Ascending aorta (tissue), 2 donors: ENCODE measurements around the gene RPN2. TPM values are rescaled to one million over a fixed set of nuclear protein-coding genes. Genes with fewer than 3 reads are reported as not detected.

Experiments used
- DNase-seq, 2 donors: peaks; one replicate each; pipeline ENCODE4 v3.0.0-alpha.2; 2019; ENCODE audit warnings: low spot score in 2 of 2
- H3K27ac ChIP-seq, 2 donors: fragments of 200-600 bp; sonication (generic); one replicate each; pipeline ENCODE4 v1.5.1; 2016 to 2017; ENCODE audit warnings: mild to moderate bottlenecking in 1 of 2
- H3K27me3 ChIP-seq: fragments of 200-600 bp; sonication (generic); one replicate; pipeline ENCODE4 v1.5.1; 2017
- H3K36me3 ChIP-seq, 2 donors: fragments of 200-600 bp; sonication (generic); one replicate each; pipeline ENCODE4 v1.5.1; 2016
- H3K4me1 ChIP-seq, 2 donors: fragments of 200-600 bp; sonication (generic); one replicate each; pipeline ENCODE4 v1.5.1; 2016 to 2017; ENCODE audit warnings: mild to moderate bottlenecking in 1 of 2
- H3K4me3 ChIP-seq, 2 donors: fragments of 200-600 bp; sonication (generic); one replicate each; pipeline ENCODE4 v1.5.1; 2016 to 2017; ENCODE audit warnings: mild to moderate bottlenecking in 1 of 2
- H3K9me3 ChIP-seq, 2 donors: fragments of 200-600 bp; sonication (generic); one replicate each; pipeline ENCODE4 v1.5.1; 2016
- CTCF ChIP-seq, 3 experiments: fragments of 200-600 bp in 2 of 3; fragments of 450-650 bp in 1 of 3; sonication (generic) in 2 of 3; IDR thresholded peaks; one replicate each; pipeline ENCODE4 v1.5.1; 2016 to 2019; ENCODE audit warnings: antibody characterized with exemption in 3 of 3, mild to moderate bottlenecking in 1 of 3, moderate library complexity in 1 of 3
- intact Hi-C: fragments of 100-400 bp; cut with DNase I; formaldehyde crosslinking; loops from one replicate; pipeline ENCODE4 v1.15.1; 2023
- total RNA-seq: library from RNA; depleted of rRNA; stranded (reverse); fragments of >200 nt; gene quantifications from one replicate; pipeline ENCODE4 v1.1.0, GENCODE V29; 2016

The RPN2 gene
- total RNA-seq, 1 donor from 2014 or later = 114 TPM

GRCh38 chr20:37231947-37232630 is 53.0 kb downstream of the RPN2 start:
- H3K36me3 ChIP-seq = peaks cover 75 to 89% of the 10 kb centered on the region in 2 donors
- intact Hi-C loops = no loop called here
- DNase-seq = no peak
- no peak overlapping the region for H3K4me3 ChIP-seq
- H3K9me3 ChIP-seq = no peaks in the 10 kb centered on the region
- no peak for TF ChIP-seq CTCF (IDR thresholded peaks at IDR 0.05)
- peaks cover 6 to 19% of the 10 kb centered on the region in 2 donors for H3K4me1 ChIP-seq
- no peaks in the 10 kb centered on the region for H3K27me3 ChIP-seq
- H3K27ac ChIP-seq = no peak overlapping the region

DNA sequence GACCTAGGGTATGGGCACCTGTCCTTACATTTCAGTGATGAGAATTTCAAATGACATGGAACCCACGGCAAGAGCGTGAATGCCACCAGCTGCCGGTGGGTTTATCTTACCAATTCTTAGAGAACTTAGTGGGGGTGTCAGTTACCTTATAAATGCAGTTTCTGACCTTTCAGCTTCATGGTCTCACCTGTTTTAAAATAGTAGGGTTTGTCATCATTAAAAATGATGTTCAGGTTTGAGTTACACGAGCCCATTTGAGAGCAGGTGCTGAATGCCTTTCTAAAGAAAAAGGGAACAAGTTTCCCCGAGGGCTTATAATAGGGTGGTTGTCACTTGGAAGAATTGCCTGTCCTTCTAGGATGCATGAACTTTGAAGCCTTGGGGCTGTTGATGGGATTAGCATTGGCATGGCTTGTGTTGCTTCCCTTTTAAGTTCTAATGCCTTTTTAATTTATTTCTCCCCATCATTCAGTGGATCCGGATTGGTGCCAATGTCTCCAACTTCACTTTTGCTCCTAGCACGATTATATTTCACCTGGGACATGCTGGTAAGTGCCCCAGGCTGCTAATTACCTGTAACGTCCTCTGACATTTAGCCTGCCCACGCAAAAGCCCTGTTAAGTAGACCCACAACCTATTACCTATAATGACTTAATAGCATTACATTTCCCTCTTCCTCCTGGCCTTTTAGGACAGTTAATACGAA is 54.6 kb downstream of the RPN2 start:
- H3K4me1 ChIP-seq = peaks cover 0 to 3% of the 10 kb centered on the region in 2 donors
- H3K27ac ChIP-seq = no peak overlapping the region
- H3K9me3 ChIP-seq = no peaks in the 10 kb centered on the region
- no peak overlapping the region for H3K4me3 ChIP-seq
- no peaks in the 10 kb centered on the region for H3K27me3 ChIP-seq
- intact Hi-C loops = no loop called here
- DNase-seq = peak in 1 of 2 donors; percentile 12
- H3K36me3 ChIP-seq = peaks cover 86 to 98% of the 10 kb centered on the region in 2 donors
- no peak for TF ChIP-seq CTCF (IDR thresholded peaks at IDR 0.05)

DNA sequence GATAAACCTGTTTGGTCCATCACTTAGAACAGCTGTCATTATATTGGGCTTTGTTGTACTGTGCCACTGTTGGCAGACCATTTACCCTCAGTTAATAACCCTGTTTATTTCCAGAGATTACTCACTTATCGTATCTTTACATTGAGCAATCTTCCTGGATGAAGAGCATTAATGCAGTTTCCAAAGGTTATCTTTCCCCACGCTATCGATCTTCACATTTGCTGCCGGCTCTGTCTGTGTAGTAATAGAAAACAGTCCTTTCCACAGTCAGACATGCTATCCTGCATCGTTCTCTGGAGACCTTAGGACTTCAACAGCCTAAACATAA is 55.1 kb downstream of the RPN2 start:
- no peaks in the 10 kb centered on the region for H3K9me3 ChIP-seq
- intact Hi-C loops = no loop called here
- TF ChIP-seq CTCF (IDR thresholded peaks at IDR 0.05) = no peak
- no peak overlapping the region for H3K27ac ChIP-seq
- no peak overlapping the region for H3K4me3 ChIP-seq
- DNase-seq = no peak
- H3K27me3 ChIP-seq = no peaks in the 10 kb centered on the region
- H3K36me3 ChIP-seq = peaks cover 84 to 96% of the 10 kb centered on the region in 2 donors
- peaks cover 0 to 1% of the 10 kb centered on the region in 2 donors for H3K4me1 ChIP-seq

DNA sequence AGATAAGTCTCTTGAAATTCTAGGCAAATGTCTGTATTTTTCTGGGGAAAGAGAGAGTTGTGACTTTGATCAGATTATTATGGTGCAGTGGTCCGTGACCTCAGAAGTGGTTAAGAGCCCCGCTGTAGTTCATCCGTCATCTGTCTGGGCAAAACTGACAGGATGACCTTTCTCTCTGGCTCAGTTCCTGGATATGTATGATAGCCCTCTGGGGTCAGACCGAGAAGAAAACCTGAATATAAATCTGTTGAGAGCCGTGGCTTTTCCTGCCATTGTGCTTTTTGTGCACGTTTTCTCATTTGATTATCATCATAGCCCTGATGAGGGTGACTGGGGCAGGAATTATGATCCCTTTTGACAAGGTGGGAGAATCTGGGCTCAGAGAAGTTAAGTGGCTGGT is 55.9 kb downstream of the RPN2 start:
- Histone ChIP-seq H3K27ac (no peak overlapping the region), H3K9me3 (no peaks in the 10 kb centered on the region), H3K4me3 (no peak overlapping the region), H3K4me1 (no peaks in the 10 kb centered on the region), H3K36me3 (peaks cover 84 to 91% of the 10 kb centered on the region in 2 donors), H3K27me3 (no peaks in the 10 kb centered on the region)
- intact Hi-C loops = no loop called here
- no peak for TF ChIP-seq CTCF (IDR thresholded peaks at IDR 0.05)
- DNase-seq = peak in 1 of 2 donors; percentile 15

DNA sequence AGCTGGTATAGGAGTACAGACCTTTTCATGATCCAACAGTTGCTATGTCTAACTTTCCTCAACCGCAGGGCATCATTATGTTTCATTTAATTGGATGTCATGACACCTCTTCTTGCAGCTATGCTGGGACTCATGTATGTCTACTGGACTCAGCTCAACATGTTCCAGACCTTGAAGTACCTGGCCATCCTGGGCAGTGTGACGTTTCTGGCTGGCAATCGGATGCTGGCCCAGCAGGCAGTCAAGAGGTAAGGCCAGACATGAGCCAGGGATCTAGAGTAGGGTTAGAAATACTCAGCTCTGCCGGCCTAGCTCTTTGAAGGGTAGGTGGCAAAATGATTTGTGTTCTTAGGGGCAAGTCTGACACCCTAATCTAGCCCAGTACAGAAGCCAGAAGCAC is 57.3 kb downstream of the RPN2 start:
- DNase-seq = peak in 1 of 2 donors; percentile 15
- Histone ChIP-seq H3K36me3 (peaks cover 87 to 89% of the 10 kb centered on the region in 2 donors), H3K27me3 (no peaks in the 10 kb centered on the region), H3K9me3 (no peaks in the 10 kb centered on the region), H3K27ac (no peak overlapping the region), H3K4me3 (no peak overlapping the region), H3K4me1 (no peaks in the 10 kb centered on the region)
- intact Hi-C loops = no loop called here
- TF ChIP-seq CTCF (IDR thresholded peaks at IDR 0.05) = no peak
